ENCODE results near the gene ARHGAP6. TPM values are rescaled to one million over a fixed set of nuclear protein-coding genes. Genes with fewer than 3 reads are reported as not detected.

The ARHGAP6 gene
- total and polyA plus RNA-seq, 9 of the 15 experiments (the other 6 are each of a cell fraction or from before 2014, with no cell fraction given): 12.5 to 63.6 (median 41.8) TPM

GRCh38 chrX:11664211-11665167 lies 1.2 kb downstream of the ARHGAP6 start:
- no peak for DNase-seq (ENCODE audit: extremely low read depth in 1 of 4, low spot score in 3 of 4)
- no peaks in the 10 kb centered on the region for H3K9me3 ChIP-seq (replicated peaks; ENCODE audit: control insufficient read depth, insufficient read depth, low read depth, low read length)
- H2AFZ ChIP-seq (ENCODE audit: low read depth, low read length): no peak overlapping the region
- H3K9me1 ChIP-seq (ENCODE audit: control insufficient read depth, insufficient read depth, low read length): no peaks in the 10 kb centered on the region
- intact Hi-C loops (cut with micrococcal nuclease) (no loop called here), in situ Hi-C loops (cut with MboI) (no loop called here)
- BruUV-seq (replicated peaks): no TSS peak
- no peak overlapping the region for H3K9ac ChIP-seq (ENCODE audit: insufficient read depth in 1 of 2, low read depth in 2 of 2, low read length in 2 of 2)
- H3K27me3 ChIP-seq (ENCODE audit: control insufficient read depth in 2 of 2, insufficient read depth in 2 of 2, low read length in 2 of 2): peaks cover 3 to 23% of the 10 kb centered on the region in 2 experiments
- TF ChIP-seq MYC (IDR thresholded peaks at IDR 0.05; ENCODE audit: low read depth, low read length): no peak
- no peak for TF ChIP-seq MYC (CRISPR knock-in tag; IDR thresholded peaks at IDR 0.05; ENCODE audit: borderline replicate concordance, low read depth)
- no peak for FAIRE-seq
- no peaks in the 10 kb centered on the region for H4K20me1 ChIP-seq (replicated peaks; ENCODE audit: control insufficient read depth, insufficient read depth, low read length)
- CTCF ChIA-PET (ENCODE audit: low intra/inter-chr PET ratio): no interaction called here
- no peak overlapping the region for H3K4me2 ChIP-seq (ENCODE audit: insufficient read depth, low read length)
- ATAC-seq: no peak
- peaks cover 0 to 13% of the 10 kb centered on the region in 2 experiments; a peak in 2 of 5 replicates for H3K4me1 ChIP-seq (replicated peaks in 1 of 2; ENCODE audit: control insufficient read depth in 2 of 2, insufficient read depth in 2 of 2, low read length in 2 of 2)
- WGBS (ENCODE audit: insufficient coverage, low coverage, missing lambda C conversion rate): 4% methylated on average over 34 of the region's 73 CpGs
- H3K79me2 ChIP-seq (ENCODE audit: control insufficient read depth, insufficient read depth, low read length): no peaks in the 10 kb centered on the region
- POLR2A ChIA-PET: interaction anchor here (0.6 kb wide), 1 partner anchor 21 kb away, joined by 3 read pairs; no protein-coding TSS in a partner anchor
- H3K36me3 ChIP-seq (ENCODE audit: control insufficient read depth, insufficient read depth, low read length): no peaks in the 10 kb centered on the region
- H3K4me3 ChIP-seq: no peak overlapping the region
- no peak overlapping the region for H3K27ac ChIP-seq (ENCODE audit: extremely low read depth, low read depth, low read length)

- no peaks in the 10 kb centered on the region for H3K9me3 ChIP-seq (replicated peaks; ENCODE audit: control insufficient read depth, insufficient read depth, low read depth, low read length)
- H3K36me3 ChIP-seq (ENCODE audit: control insufficient read depth, insufficient read depth, low read length): no peaks in the 10 kb centered on the region
- peaks cover 0 to 13% of the 10 kb centered on the region in 2 experiments; a peak in 2 of 5 replicates for H3K4me1 ChIP-seq (replicated peaks in 1 of 2; ENCODE audit: control insufficient read depth in 2 of 2, insufficient read depth in 2 of 2, low read length in 2 of 2)
- DNase-seq (ENCODE audit: extremely low read depth in 1 of 4, low spot score in 3 of 4) (no peak), ATAC-seq (no peak), FAIRE-seq (no peak)
- ChIA-PET POLR2A (no interaction called here), CTCF (ENCODE audit: low intra/inter-chr PET ratio) (no interaction called here)
- no peak overlapping the region for H3K4me3 ChIP-seq
- 12% methylated on average over 6 of the region's 6 CpGs for WGBS (ENCODE audit: insufficient coverage, low coverage, missing lambda C conversion rate)
- H3K27ac ChIP-seq (ENCODE audit: extremely low read depth, low read depth, low read length): no peak overlapping the region
- in situ Hi-C loops (cut with MboI): no loop called here
- H3K9ac ChIP-seq (ENCODE audit: insufficient read depth in 1 of 2, low read depth in 2 of 2, low read length in 2 of 2): no peak overlapping the region
- no peak overlapping the region for H3K4me2 ChIP-seq (ENCODE audit: insufficient read depth, low read length)
- no TSS peak for BruUV-seq (replicated peaks)
- peaks cover 3 to 23% of the 10 kb centered on the region in 2 experiments for H3K27me3 ChIP-seq (ENCODE audit: control insufficient read depth in 2 of 2, insufficient read depth in 2 of 2, low read length in 2 of 2)
- H3K79me2 ChIP-seq (ENCODE audit: control insufficient read depth, insufficient read depth, low read length): no peaks in the 10 kb centered on the region
- H2AFZ ChIP-seq (ENCODE audit: low read depth, low read length): no peak overlapping the region
- no peaks in the 10 kb centered on the region for H4K20me1 ChIP-seq (replicated peaks; ENCODE audit: control insufficient read depth, insufficient read depth, low read length)
- no peaks in the 10 kb centered on the region for H3K9me1 ChIP-seq (ENCODE audit: control insufficient read depth, insufficient read depth, low read length)
- intact Hi-C loops (cut with micrococcal nuclease): no loop called here
- TF ChIP-seq POLR3A (IDR thresholded peaks at IDR 0.05; ENCODE audit: borderline replicate concordance, extremely low read depth, insufficient read depth, insufficient read length) (no peak), ZNF561 (CRISPR knock-in tag; conservative IDR thresholded peaks at IDR 0.05) (no peak), NCOA6 (IDR thresholded peaks at IDR 0.05) (no peak), ZNF511 (CRISPR knock-in tag; IDR thresholded peaks at IDR 0.05) (no peak), SAFB2 (IDR thresholded peaks at IDR 0.05; ENCODE audit: borderline replicate concordance, low read depth, low read length, severe bottlenecking) (no peak), DDX20 (tag; IDR thresholded peaks at IDR 0.05; ENCODE audit: low read depth) (no peak), HDAC6 (IDR thresholded peaks at IDR 0.05; ENCODE audit: low read depth, low read length) (no peak), GATAD2B (IDR thresholded peaks at IDR 0.05; ENCODE audit: borderline replicate concordance) (no peak), NCOA1 (IDR thresholded peaks at IDR 0.05; ENCODE audit: low read depth) (no peak), ERF (CRISPR knock-in tag; IDR thresholded peaks at IDR 0.05) (no peak), ZBTB26 (CRISPR knock-in tag; IDR thresholded peaks at IDR 0.05) (no peak), KDM4B (IDR thresholded peaks at IDR 0.05; ENCODE audit: borderline replicate concordance in 2 of 2, low read depth in 1 of 2) (no peak)
These were observed 1.9 kb downstream of the ARHGAP6 start for GRCh38 chrX:11663875-11664210.
